Psoas muscle (tissue), 8 donors: Measurements from ENCODE around the gene RORC. TPM values are rescaled to one million over a fixed set of nuclear protein-coding genes. Genes with fewer than 3 reads are reported as not detected.

ENCODE experiments used
- ATAC-seq, 4 donors: fragments of 200-7000 bp; cut with Tn5 transposase; one replicate each; pipeline ENCODE4 v1.9.1; 2020; ENCODE audit warnings: moderate library complexity in 3 of 4, mild to moderate bottlenecking in 2 of 4
- DNase-seq, 2 donors: peaks; one replicate each; pipeline ENCODE4 v3.0.0-alpha.2; 2020
- H3K27ac ChIP-seq: fragments of 200-600 bp; one replicate; pipeline ENCODE4 v1.8.0; 2022
- H3K27me3 ChIP-seq, 3 donors: fragments of 200-600 bp in 1 of 3; one replicate each; pipeline versions ENCODE4 v1.6.1 to v1.8.0; 2013 to 2022; ENCODE audit warnings: low read length in 2 of 3, mild to moderate bottlenecking in 2 of 3, moderate library complexity in 1 of 3; ENCODE audit not compliant: insufficient read depth in 3 of 3
- H3K36me3 ChIP-seq, 2 donors: fragments of 200-600 bp in 1 of 2; one replicate each; pipeline versions ENCODE4 v1.6.1 to v1.8.0; 2013 to 2022; ENCODE audit warnings: low read depth in 1 of 2, mild to moderate bottlenecking in 1 of 2, moderate library complexity in 1 of 2; ENCODE audit not compliant: insufficient read depth in 1 of 2
- H3K4me1 ChIP-seq: fragments of 200-600 bp; one replicate; pipeline ENCODE4 v1.8.0; 2022
- H3K4me3 ChIP-seq: fragments of 200-600 bp; one replicate; pipeline ENCODE4 v1.8.0; 2022; ENCODE audit warnings: mild to moderate bottlenecking
- H3K9me3 ChIP-seq: fragments of 200-600 bp; one replicate; pipeline ENCODE4 v1.8.0; 2022
- WGBS, 3 donors: extraction: QIAGEN DNeasy Blood & Tissue Kit; methylation state at CpG; one replicate each; pipeline versions ENCODE4 v1.1.6 to v1.1.7; 2013; 5-methylcytosine and 5-hydroxymethylcytosine counted together
- intact Hi-C, 2 donors: fragments of 100-400 bp; cut with DNase I; formaldehyde crosslinking; loops; one replicate each; pipeline versions ENCODE4 v1.11.0 to v1.14.2; 2022
- polyA plus RNA-seq, 3 donors: library from polyadenylated mRNA; stranded (reverse); fragments of 200-250 nt; gene quantifications; one replicate each; pipeline ENCODE4 v1.2.3, GENCODE V29; 2013
- total RNA-seq, 4 donors: library from RNA; stranded (reverse); fragmentation: NEBNext Ultra II Directional in 2 of 4; extraction: Animal tissue kit (Norgen Biotek cat#: 25700) in 2 of 4; gene quantifications; one replicate each; pipeline versions ENCODE4 v1.2.1 to v1.2.4, GENCODE V29; 2021 to 2023
- TF ChIP-seq, protein P1 (sequence below): fragments of 200-600 bp; IDR thresholded peaks from one replicate; pipeline ENCODE4 v1.8.0; 2022; ENCODE audit warnings: antibody characterized with exemption
- donor health status: healthy with polysubstance abuse.
- donor health status: DM: no; HTN: no; CAD: no; lungs with moderate emphysema.
- donor health status: Bipolar disorder and iron deficiency.
- donor health status: healthy.
- donor health status: DM: yes; HTN: yes; CAD: no.
- donor health status: DM: no; HTN: no; CAD: no.
- donor health status: DM: no; HTN: no; CAD: no.
- donor health status: DM: yes; HTN: yes; CAD: no.

RORC gene
- total and polyA plus RNA-seq, 7 donors = 3.5 to 109 (median 62.9) TPM

DNA sequence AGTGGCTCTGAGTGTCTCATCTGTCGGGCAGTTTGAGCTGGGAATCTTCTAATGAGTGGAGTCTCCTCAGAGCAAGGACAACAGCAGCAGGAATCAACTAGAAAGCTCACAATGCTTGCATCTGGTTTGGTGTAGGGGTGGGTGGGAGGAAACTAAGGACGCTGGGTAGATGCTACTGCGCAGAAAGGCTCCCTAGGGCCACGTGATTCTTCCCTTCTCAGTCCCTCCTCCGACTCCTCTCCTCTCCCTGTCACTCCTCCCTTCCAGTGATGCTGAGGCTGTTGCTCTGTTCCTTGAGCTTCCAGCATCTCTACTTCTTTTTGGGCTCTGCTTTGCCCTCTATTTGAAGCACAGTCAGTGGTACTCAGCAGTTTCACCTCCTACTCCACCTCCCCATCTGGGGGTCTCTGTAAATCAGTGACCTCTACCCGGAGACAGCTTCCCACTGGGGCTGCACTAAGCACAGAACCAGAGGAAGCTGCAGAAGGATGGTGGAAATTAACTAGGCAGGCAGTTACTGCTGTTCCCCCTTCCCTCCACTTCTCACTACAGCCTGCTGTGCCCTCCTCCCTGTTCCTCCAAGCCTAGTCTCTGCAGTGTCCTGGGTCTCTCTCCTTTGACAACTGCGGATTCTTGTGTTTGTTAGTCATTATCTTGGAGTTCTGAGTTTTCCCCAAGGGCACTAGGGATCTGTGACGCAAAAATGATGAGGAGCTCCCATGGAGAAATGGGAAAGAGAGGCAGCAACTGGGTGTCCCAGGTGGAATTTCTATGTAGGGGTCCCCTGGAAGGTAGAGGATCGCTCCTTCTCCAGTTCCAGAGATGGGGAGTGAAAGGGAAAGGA is 32.2 kb downstream of the RORC start:
- Histone ChIP-seq H3K27me3 (no peaks in the 10 kb centered on the region), H3K4me1 (peaks cover 10% of the 10 kb centered on the region), H3K36me3 (peaks cover 0 to 5% of the 10 kb centered on the region in 2 donors), H3K9me3 (no peaks in the 10 kb centered on the region), H3K4me3 (no peak overlapping the region), H3K27ac (no peak overlapping the region)
- WGBS, 3 donors = 45 to 49% (median 49%) methylated on average over 9 of the region's 9 CpGs
- no peak for DNase-seq
- no peak for ATAC-seq
- intact Hi-C loops = no loop called here
- TF ChIP-seq, protein P1, sequence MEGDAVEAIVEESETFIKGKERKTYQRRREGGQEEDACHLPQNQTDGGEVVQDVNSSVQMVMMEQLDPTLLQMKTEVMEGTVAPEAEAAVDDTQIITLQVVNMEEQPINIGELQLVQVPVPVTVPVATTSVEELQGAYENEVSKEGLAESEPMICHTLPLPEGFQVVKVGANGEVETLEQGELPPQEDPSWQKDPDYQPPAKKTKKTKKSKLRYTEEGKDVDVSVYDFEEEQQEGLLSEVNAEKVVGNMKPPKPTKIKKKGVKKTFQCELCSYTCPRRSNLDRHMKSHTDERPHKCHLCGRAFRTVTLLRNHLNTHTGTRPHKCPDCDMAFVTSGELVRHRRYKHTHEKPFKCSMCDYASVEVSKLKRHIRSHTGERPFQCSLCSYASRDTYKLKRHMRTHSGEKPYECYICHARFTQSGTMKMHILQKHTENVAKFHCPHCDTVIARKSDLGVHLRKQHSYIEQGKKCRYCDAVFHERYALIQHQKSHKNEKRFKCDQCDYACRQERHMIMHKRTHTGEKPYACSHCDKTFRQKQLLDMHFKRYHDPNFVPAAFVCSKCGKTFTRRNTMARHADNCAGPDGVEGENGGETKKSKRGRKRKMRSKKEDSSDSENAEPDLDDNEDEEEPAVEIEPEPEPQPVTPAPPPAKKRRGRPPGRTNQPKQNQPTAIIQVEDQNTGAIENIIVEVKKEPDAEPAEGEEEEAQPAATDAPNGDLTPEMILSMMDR = no peak

DNA sequence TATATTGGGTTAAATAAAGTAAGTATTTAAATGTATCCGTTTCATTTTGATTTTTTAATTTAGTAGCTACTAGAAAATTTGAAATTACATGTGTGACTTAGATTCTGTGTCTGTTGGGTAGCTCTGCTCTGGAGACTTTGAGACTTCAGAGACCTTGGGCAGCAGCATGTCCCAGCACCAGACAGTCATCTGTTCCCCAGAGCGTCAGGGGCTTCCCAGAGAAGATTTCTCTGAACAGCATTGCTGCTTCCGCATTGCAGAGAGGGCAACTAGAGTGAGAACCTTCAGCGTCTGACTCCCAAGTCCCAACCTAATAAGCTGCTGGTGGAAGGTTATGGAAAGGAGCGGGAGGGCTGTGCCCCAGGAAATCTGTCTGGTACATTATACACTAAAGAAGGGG is 33.0 kb downstream of the RORC start:
- TF ChIP-seq, protein P1 = no peak
- intact Hi-C loops = no loop called here
- Histone ChIP-seq H3K9me3 (no peaks in the 10 kb centered on the region), H3K27ac (no peak overlapping the region), H3K27me3 (no peaks in the 10 kb centered on the region), H3K36me3 (peaks cover 0 to 11% of the 10 kb centered on the region in 2 donors), H3K4me1 (peaks cover 10% of the 10 kb centered on the region), H3K4me3 (no peak overlapping the region)
- DNase-seq (no peak), ATAC-seq (no peak)
- WGBS, 3 donors = 84 to 92% (median 88%) methylated on average over 5 of the region's 5 CpGs

DNA sequence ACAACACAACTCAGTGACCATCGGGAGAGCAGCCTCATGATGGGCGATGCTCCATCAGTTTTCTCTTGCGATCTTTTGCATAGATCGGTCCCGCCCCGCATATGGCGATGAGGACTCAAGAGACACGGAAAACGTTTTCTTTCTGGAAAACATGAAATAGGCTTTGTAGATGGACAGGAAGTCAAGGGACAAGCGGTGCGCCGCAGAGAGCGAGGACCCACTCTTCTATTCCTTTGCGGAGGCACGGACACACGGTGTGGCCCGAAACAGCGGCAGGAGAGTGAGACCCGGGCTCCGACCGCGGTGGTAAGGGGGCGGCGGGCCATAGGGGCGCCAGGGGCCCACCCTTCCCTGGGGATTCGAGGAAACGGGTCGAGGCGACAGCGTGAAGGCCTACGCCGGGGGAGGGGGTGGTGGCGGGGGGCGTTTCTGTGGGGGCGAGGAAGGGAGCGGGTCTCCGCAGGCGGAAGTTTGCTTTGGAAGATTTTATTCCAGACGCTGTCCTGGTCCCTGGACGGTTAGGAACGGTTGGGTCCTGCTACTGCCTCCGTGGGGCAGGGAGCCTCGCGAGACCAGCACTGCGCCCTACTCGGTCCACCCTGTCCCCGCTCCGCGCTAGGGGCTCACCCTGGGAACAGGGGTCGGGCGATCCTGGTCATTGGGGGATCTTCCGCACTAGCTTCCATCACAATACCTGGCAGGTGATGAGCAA is 40.5 kb downstream of the RORC start:
- Histone ChIP-seq H3K4me1 (peaks cover 12% of the 10 kb centered on the region), H3K27ac (peak overlapping the region; percentile 70), H3K4me3 (peak overlapping the region; percentile 91), H3K9me3 (no peaks in the 10 kb centered on the region), H3K27me3 (no peaks in the 10 kb centered on the region), H3K36me3 (peaks cover 0 to 11% of the 10 kb centered on the region in 2 donors)
- DNase-seq (peak in 1 of 2 donors; percentile 18), ATAC-seq (peak in 2 of 4 donors; percentile 14 to 43)
- intact Hi-C loops = loop anchor here in 1 of 2 donors (5.0 kb wide), 1 partner anchor 46 kb away; the partner anchor contains the start of gene C2CD4D
- WGBS, 3 donors = 1% methylated on average over 42 to 52 of the region's 52 CpGs
- TF ChIP-seq, protein P1 = no peak

DNA sequence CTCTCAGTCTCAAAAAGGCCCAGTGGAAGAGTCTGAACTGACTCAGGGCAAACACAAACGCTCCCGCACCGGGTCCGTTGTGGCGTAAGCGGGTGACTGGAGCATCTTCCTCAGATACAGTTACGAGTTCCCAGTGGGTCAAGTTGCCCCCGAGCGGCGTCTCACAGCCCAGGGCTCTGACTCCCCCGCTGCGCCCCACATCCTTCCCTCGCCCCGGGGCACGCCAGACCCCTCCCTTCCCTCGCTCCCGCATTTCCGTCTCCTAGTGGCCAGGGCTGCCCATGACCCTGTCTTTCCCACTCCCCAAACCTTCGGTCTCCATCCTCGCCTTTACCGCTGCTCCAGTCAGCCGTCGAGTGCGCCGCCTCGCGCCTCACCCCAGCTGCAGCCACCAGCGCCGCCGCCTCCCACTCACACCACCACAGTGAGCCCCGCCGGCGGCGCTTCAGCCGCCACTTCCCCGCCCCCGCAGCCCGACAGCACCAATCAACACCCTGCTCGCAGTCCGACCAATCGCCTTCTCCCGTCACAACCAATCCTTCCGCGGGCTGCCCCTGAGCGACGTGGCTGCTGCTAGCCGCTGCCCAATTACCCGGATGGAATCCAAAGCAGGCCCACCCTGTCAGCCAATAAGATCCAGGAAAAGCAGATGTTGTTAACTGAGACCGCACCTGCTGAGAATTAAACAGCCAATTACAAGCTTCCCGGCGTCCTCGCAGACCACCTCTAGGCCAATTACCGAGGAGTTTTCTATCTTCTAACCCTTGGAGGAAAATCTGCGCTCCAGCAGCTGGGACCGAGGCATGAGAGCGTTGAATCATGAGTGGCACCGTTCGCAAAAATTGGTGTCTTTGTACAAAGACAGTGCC is 41.3 kb downstream of the RORC start, which contains the start of gene TDRKH:
Gene TDRKH (minus strand): TSS at position 430 of the 869 bp plus-strand sequence. CDS start 7,478 bp downstream, outside the sequence.
- ATAC-seq = peak; percentile 98 to 99 (median 99)
- intact Hi-C loops = loop anchor here in 1 of 2 donors (5.0 kb wide), 1 partner anchor 47 kb away; the partner anchor contains the start of gene C2CD4D
- H3K9me3 ChIP-seq = no peaks in the 10 kb centered on the region

More for the DNA sequence above, 41.3 kb downstream of the RORC start, which contains the start of gene TDRKH:
- peak within 1 kb of the TSS; percentile 70 for H3K27ac ChIP-seq
- H3K27me3 ChIP-seq = no peaks in the 10 kb centered on the region
- TF ChIP-seq, protein P1 = peak; percentile 19
- DNase-seq = peak; percentile 99
- peak within 1 kb of the TSS; percentile 91 for H3K4me3 ChIP-seq
- WGBS, 3 donors = 0 to 1% (median 1%) methylated on average over 54 to 58 of the region's 58 CpGs
- peaks cover 12% of the 10 kb centered on the region for H3K4me1 ChIP-seq
- H3K36me3 ChIP-seq = peaks cover 0 to 11% of the 10 kb centered on the region in 2 donors
